Trophoblast cell (in vitro differentiated cells and primary cell): ENCODE measurements around the gene KIFAP3.
"Not testable (repeated sequence)": the region's sequence is repeated elsewhere in the genome, so short reads cannot be mapped to it uniquely, and the experiment has no call there.

Source experiments
- DNase-seq, 2 donors: peaks; one replicate each; pipeline ENCODE4 v3.0.0-alpha.2; 2016
- H2AFZ ChIP-seq: 2 replicates; pipeline ENCODE4 v1.6.1; 2013; ENCODE audit warnings: low read length, moderate library complexity, mild to moderate bottlenecking; ENCODE audit not compliant: insufficient read depth, poor library complexity
- H2AK5ac ChIP-seq: 2 replicates; pipeline ENCODE4 v1.6.1; 2013; ENCODE audit warnings: mild to moderate bottlenecking, low read length
- H2BK120ac ChIP-seq: 2 replicates; pipeline ENCODE4 v1.6.1; 2013; ENCODE audit warnings: low read length, mild to moderate bottlenecking, moderate library complexity; ENCODE audit not compliant: insufficient read depth, poor library complexity
- H2BK12ac ChIP-seq: 2 replicates; pipeline ENCODE4 v1.6.1; 2013; ENCODE audit warnings: mild to moderate bottlenecking, low read length, moderate library complexity
- H2BK5ac ChIP-seq: 2 replicates; pipeline ENCODE4 v1.6.1; 2013; ENCODE audit warnings: low read length, low read depth, moderate library complexity, mild to moderate bottlenecking; ENCODE audit not compliant: poor library complexity
- H3K14ac ChIP-seq: 2 replicates; pipeline ENCODE4 v1.6.1; 2013; ENCODE audit warnings: mild to moderate bottlenecking, low read length
- H3K18ac ChIP-seq: 2 replicates; pipeline ENCODE4 v1.6.1; 2013; ENCODE audit warnings: mild to moderate bottlenecking, low read length
- H3K23ac ChIP-seq: 2 replicates; pipeline ENCODE4 v1.6.1; 2013; ENCODE audit warnings: low read length
- H3K27ac ChIP-seq: 2 replicates; pipeline ENCODE4 v1.5.1; 2013; ENCODE audit warnings: low read depth, mild to moderate bottlenecking, inconsistent platforms, low read length, moderate library complexity
- H3K27me3 ChIP-seq: 2 replicates; pipeline ENCODE4 v1.6.1; 2013; ENCODE audit warnings: inconsistent platforms, mild to moderate bottlenecking, low read length, moderate library complexity; ENCODE audit not compliant: insufficient read depth
- H3K36me3 ChIP-seq, 2 experiments: 1 replicate in 1 of 2; 2 replicates in 1 of 2; pipeline ENCODE4 v1.6.1; 2013; ENCODE audit warnings: low read length in 2 of 2, mild to moderate bottlenecking in 2 of 2, moderate library complexity in 1 of 2; ENCODE audit not compliant: insufficient read depth in 2 of 2, control insufficient read depth in 1 of 2
- H3K4ac ChIP-seq: 2 replicates; pipeline ENCODE4 v1.6.1; 2013; ENCODE audit warnings: low read depth, mild to moderate bottlenecking, low read length, moderate library complexity
- H3K4me1 ChIP-seq, 2 experiments: 1 replicate in 1 of 2; 2 replicates in 1 of 2; pipeline ENCODE4 v1.6.1; 2013; ENCODE audit warnings: low read length in 2 of 2, mild to moderate bottlenecking in 2 of 2, moderate library complexity in 1 of 2; ENCODE audit not compliant: insufficient read depth in 2 of 2, control insufficient read depth in 1 of 2
- H3K4me2 ChIP-seq: 2 replicates; pipeline ENCODE4 v1.6.1; 2013; ENCODE audit warnings: inconsistent platforms, mild to moderate bottlenecking, low read length, moderate library complexity
- H3K4me3 ChIP-seq: 2 replicates; pipeline ENCODE4 v1.5.1; 2013; ENCODE audit warnings: mild to moderate bottlenecking, low read depth, low read length, inconsistent platforms
- H3K79me1 ChIP-seq: one replicate; pipeline ENCODE4 v1.6.1; 2013; ENCODE audit warnings: low read length
- H3K79me2 ChIP-seq: 2 replicates; pipeline ENCODE4 v1.6.1; 2013; ENCODE audit warnings: low read length, mild to moderate bottlenecking; ENCODE audit not compliant: control insufficient read depth, insufficient read depth, poor library complexity
- H3K9ac ChIP-seq: 2 replicates; pipeline ENCODE4 v1.6.1; 2013; ENCODE audit warnings: mild to moderate bottlenecking, low read length
- H3K9me3 ChIP-seq: 2 replicates; pipeline ENCODE4 v1.6.1; 2013; ENCODE audit warnings: low read depth, mild to moderate bottlenecking, control low read depth, inconsistent platforms, low read length; ENCODE audit not compliant: insufficient read depth
- H4K12ac ChIP-seq: 2 replicates; pipeline ENCODE4 v1.6.1; 2013; ENCODE audit warnings: low read depth, mild to moderate bottlenecking, low read length, moderate library complexity
- H4K8ac ChIP-seq: 2 replicates; pipeline ENCODE4 v1.6.1; 2013; ENCODE audit warnings: low read depth, mild to moderate bottlenecking, low read length, moderate library complexity
- H4K91ac ChIP-seq: one replicate; pipeline ENCODE4 v1.6.1; 2013; ENCODE audit warnings: low read depth, mild to moderate bottlenecking, low read length, moderate library complexity
- WGBS: extraction: QIAGEN DNeasy Blood & Tissue Kit; methylation state at CpG from one replicate; pipeline ENCODE4 v1.1.7; 2013; ENCODE audit warnings: missing lambda C conversion rate; ENCODE audit not compliant: insufficient read length, insufficient coverage; ENCODE audit errors: extremely low coverage; 5-methylcytosine and 5-hydroxymethylcytosine counted together

The KIFAP3 gene

DNA sequence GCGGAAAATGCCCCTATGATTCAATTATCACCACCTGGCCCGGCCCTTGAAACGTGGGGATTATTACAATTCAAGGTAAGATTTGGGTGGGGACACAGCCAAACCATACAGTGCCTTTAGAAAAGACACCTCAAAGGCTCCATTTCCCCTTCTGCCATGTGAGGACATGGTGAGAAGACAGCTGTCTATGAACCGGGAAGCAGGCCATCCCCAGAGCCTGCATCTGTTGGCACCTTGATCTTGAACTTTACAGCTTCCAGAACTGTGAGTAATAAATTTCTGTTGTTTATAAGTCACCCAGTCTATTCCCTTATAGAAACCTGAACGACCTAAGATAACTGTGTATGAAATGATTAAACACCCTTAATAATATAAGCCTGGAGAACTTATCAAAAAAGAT is 61.6 kb downstream of the KIFAP3 start:
- no peak overlapping the region for H2BK120ac ChIP-seq
- H4K12ac ChIP-seq = no peak overlapping the region
- H3K14ac ChIP-seq = no peak overlapping the region
- H3K79me2 ChIP-seq = no peaks in the 10 kb centered on the region
- H3K27me3 ChIP-seq = no peaks in the 10 kb centered on the region
- H3K4me1 ChIP-seq = no peaks in the 10 kb centered on the region
- no peak overlapping the region for H3K4ac ChIP-seq
- H3K23ac ChIP-seq = no peak overlapping the region
- H3K79me1 ChIP-seq = no peaks in the 10 kb centered on the region
- WGBS = no CpG with 5 or more reads among the region's 5 CpGs
- H4K91ac ChIP-seq = no peak overlapping the region
- H3K36me3 ChIP-seq = peaks cover 3 to 4% of the 10 kb centered on the region in 2 experiments
- no peak overlapping the region for H4K8ac ChIP-seq
- H2BK5ac ChIP-seq = no peak overlapping the region
- H3K9me3 ChIP-seq = no peaks in the 10 kb centered on the region
- no peak overlapping the region for H3K18ac ChIP-seq
- no peak overlapping the region for H2BK12ac ChIP-seq
- no peak overlapping the region for H3K27ac ChIP-seq
- no peak overlapping the region for H2AK5ac ChIP-seq
- no peak overlapping the region for H3K9ac ChIP-seq
- H3K4me2 ChIP-seq = no peak overlapping the region
- H2AFZ ChIP-seq = no peak overlapping the region
- H3K4me3 ChIP-seq = no peak overlapping the region
- DNase-seq = peak; percentile 1 to 16

DNA sequence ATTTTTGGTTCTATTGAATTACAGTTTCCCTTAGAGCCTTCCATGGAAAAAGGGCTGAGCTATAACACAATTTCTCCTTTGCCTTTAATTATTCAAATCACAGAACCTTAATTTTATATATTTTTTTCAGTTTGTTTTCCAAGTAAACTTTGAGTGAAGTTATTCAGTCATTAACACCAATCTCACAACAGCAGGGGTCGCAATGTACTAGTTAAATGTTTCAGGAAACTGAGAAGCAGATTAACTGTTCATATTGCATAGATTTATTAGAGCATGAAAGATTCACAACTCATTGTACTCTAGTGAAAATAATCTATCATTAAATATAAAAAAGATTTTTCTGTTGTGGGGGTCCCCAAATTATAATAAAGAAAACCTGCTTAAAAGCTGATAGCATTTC is 64.1 kb downstream of the KIFAP3 start:
- no peak overlapping the region for H4K8ac ChIP-seq
- peaks cover 0 to 2% of the 10 kb centered on the region in 2 experiments for H3K36me3 ChIP-seq
- no peak overlapping the region for H3K9ac ChIP-seq
- no peak overlapping the region for H3K27ac ChIP-seq
- no peaks in the 10 kb centered on the region for H3K79me1 ChIP-seq
- no peak overlapping the region for H3K23ac ChIP-seq
- H2AK5ac ChIP-seq = no peak overlapping the region
- WGBS = no CpG with 5 or more reads among the region's 1 CpG
- H3K18ac ChIP-seq = no peak overlapping the region
- no peak overlapping the region for H2BK5ac ChIP-seq
- DNase-seq = peak; percentile 18 to 74
- H4K12ac ChIP-seq = no peak overlapping the region
- no peak overlapping the region for H3K4me3 ChIP-seq
- H2BK120ac ChIP-seq = no peak overlapping the region
- no peak overlapping the region for H3K4ac ChIP-seq
- H3K79me2 ChIP-seq = no peaks in the 10 kb centered on the region
- H3K27me3 ChIP-seq = no peaks in the 10 kb centered on the region
- H3K14ac ChIP-seq = no peak overlapping the region
- no peaks in the 10 kb centered on the region for H3K9me3 ChIP-seq
- no peak overlapping the region for H2AFZ ChIP-seq
- H3K4me2 ChIP-seq = no peak overlapping the region
- H3K4me1 ChIP-seq = no peaks in the 10 kb centered on the region
- H4K91ac ChIP-seq = no peak overlapping the region
- H2BK12ac ChIP-seq = no peak overlapping the region

DNA sequence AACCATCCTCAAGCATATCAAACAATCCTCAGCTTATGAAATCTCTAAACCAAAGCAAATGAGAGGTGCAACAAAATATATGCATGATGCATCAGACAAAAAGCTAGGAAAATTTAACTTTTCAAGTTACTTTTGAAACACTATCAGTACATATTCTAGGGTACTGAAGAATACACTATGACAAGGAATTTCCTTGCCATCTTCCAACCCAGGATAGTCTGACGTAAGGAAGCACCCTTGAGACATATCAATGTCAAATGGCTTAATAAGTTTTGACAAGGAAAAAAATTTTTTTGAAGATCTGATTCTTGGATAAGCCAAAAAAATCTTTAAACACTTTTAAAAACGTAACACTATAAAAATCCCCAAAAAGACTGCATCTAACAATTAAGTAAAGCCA is 64.9 kb downstream of the KIFAP3 start:
- H2AFZ ChIP-seq = no peak overlapping the region
- H2AK5ac ChIP-seq = no peak overlapping the region
- no peak overlapping the region for H2BK12ac ChIP-seq
- H3K23ac ChIP-seq = no peak overlapping the region
- H3K4me2 ChIP-seq = no peak overlapping the region
- H2BK5ac ChIP-seq = no peak overlapping the region
- no peaks in the 10 kb centered on the region for H3K4me1 ChIP-seq
- no peak overlapping the region for H2BK120ac ChIP-seq
- H3K9me3 ChIP-seq = no peaks in the 10 kb centered on the region
- no peaks in the 10 kb centered on the region for H3K79me2 ChIP-seq
- no peak overlapping the region for H4K91ac ChIP-seq
- no peak overlapping the region for H3K4ac ChIP-seq
- no peak for DNase-seq
- no peak overlapping the region for H3K18ac ChIP-seq
- H3K4me3 ChIP-seq = no peak overlapping the region
- WGBS = no CpG with 5 or more reads among the region's 2 CpGs
- no peaks in the 10 kb centered on the region for H3K79me1 ChIP-seq
- no peak overlapping the region for H4K8ac ChIP-seq
- H3K36me3 ChIP-seq = peaks cover 0 to 2% of the 10 kb centered on the region in 2 experiments
- no peak overlapping the region for H3K14ac ChIP-seq
- no peaks in the 10 kb centered on the region for H3K27me3 ChIP-seq
- H3K9ac ChIP-seq = no peak overlapping the region
- H4K12ac ChIP-seq = no peak overlapping the region
- no peak overlapping the region for H3K27ac ChIP-seq

DNA sequence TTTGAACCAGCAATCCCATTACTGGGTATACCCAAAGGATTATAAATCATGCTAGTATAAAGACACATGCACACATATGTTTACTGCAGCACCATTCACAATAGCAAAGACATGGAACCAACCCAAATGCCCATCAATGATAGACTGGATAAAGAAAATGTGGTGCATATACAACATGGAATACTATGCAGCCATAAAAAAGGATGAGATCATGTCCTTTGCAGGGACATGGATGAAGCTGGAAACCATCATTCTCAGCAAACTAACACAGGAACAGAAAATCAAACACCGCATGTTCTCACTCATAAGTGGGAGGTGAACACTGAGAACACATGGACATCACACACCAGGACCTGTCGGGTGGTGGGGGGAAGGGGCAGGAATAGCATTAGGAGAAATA is 65.8 kb downstream of the KIFAP3 start:
- H4K91ac ChIP-seq, H3K27ac ChIP-seq, H3K18ac ChIP-seq, H3K4me1 ChIP-seq, H3K27me3 ChIP-seq, H3K4ac ChIP-seq, H3K79me1 ChIP-seq, H3K4me3 ChIP-seq, H3K9ac ChIP-seq, H3K9me3 ChIP-seq, H4K8ac ChIP-seq, H3K4me2 ChIP-seq, H3K23ac ChIP-seq, H3K79me2 ChIP-seq, H3K14ac ChIP-seq, H2AFZ ChIP-seq, H4K12ac ChIP-seq, H2BK120ac ChIP-seq, H2BK5ac ChIP-seq, H3K36me3 ChIP-seq, H2AK5ac ChIP-seq, DNase-seq, H2BK12ac ChIP-seq: not testable (repeated sequence)
- no CpG with 5 or more reads among the region's 2 CpGs for WGBS
